BJ (cell line): ENCODE data around the gene LOXL3. TPM values are rescaled to one million over a fixed set of nuclear protein-coding genes. Genes with fewer than 3 reads are reported as not detected.
A peak's percentile ranks its signal among the peaks of the same experiment; 100 is the strongest.

Experiments
- CTCF ChIA-PET: fragments of 350-600 bp; formaldehyde crosslinking; extraction: SDS; loops from one replicate; lab custom pipeline; 2021; ENCODE audit warnings: antibody characterized with exemption, inconsistent platforms; lab: Yijun Ruan, JAX
- POLR2A ChIA-PET: fragments of 300-600 bp; sonication (Branson Sonifier 250); formaldehyde crosslinking; extraction: SDS; loops from one replicate; lab custom pipeline; 2021; ENCODE audit warnings: antibody characterized with exemption; lab: Charles Lee
- DNase-seq: peaks from one replicate; pipeline ENCODE4 v3.0.0-alpha.2; 2011; ENCODE audit warnings: low read depth
- H3K27me3 ChIP-seq: 2 replicates; pipeline ENCODE4 v1.6.0; 2011; ENCODE audit warnings: low read length; ENCODE audit not compliant: control insufficient read depth, insufficient read depth
- H3K36me3 ChIP-seq: 2 replicates; pipeline ENCODE4 v1.5.1; 2011; ENCODE audit warnings: low read length; ENCODE audit not compliant: control insufficient read depth, insufficient read depth
- H3K4me3 ChIP-seq: 2 replicates; pipeline ENCODE4 v1.5.1; 2011; ENCODE audit warnings: low read depth, mild to moderate bottlenecking, control low read depth, low read length
- polyA plus RNA-seq: library from polyadenylated mRNA; depleted of rRNA; stranded (reverse); fragments of >200 nt; gene quantifications from 2 replicates; pipeline ENCODE4 v1.2.3, GENCODE V29; 2011
- TF ChIP-seq, protein P1 (sequence below): IDR thresholded peaks from 2 replicates; pipeline ENCODE4 v1.5.1; 2011; ENCODE audit warnings: low read depth, mild to moderate bottlenecking, control low read depth, inconsistent platforms, low read length, moderate library complexity; ENCODE audit not compliant: insufficient read depth

The LOXL3 gene
- polyA plus RNA-seq, 1 experiment = 130 TPM

DNA sequence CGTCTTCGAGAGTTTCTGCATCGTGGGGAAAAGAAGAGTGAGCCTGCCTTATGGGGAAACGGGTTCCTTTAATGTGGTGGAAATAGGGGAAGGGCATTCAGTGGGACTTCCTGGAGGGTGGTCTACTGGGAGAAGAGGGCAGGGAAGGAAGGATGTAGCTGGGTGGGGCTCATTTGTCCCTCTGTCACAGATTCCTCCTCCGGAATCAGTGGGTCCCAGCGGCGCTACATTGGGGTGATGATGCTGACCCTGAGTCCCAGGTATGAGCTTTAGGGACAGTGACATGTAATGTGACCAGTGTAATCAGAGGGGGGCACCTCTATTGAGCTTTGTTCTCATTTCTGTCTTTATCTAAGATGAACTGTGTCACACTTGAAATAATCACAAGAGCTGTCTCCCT, 22.1 kb downstream of the LOXL3 start:
- DNase-seq = no peak
- CTCF ChIA-PET = interaction anchor here (0.6 to 3.1 kb wide), 14 partner anchors 8 to 1285 kb away, joined by 3 to 12 read pairs (median 4); partner anchors contain the start of genes CCDC142 and TTC31
- H3K27me3 ChIP-seq = no peaks in the 10 kb centered on the region
- H3K36me3 ChIP-seq = peaks cover 15% of the 10 kb centered on the region
- POLR2A ChIA-PET = no interaction called here
- H3K4me3 ChIP-seq = no peak overlapping the region
- TF ChIP-seq, protein P1, sequence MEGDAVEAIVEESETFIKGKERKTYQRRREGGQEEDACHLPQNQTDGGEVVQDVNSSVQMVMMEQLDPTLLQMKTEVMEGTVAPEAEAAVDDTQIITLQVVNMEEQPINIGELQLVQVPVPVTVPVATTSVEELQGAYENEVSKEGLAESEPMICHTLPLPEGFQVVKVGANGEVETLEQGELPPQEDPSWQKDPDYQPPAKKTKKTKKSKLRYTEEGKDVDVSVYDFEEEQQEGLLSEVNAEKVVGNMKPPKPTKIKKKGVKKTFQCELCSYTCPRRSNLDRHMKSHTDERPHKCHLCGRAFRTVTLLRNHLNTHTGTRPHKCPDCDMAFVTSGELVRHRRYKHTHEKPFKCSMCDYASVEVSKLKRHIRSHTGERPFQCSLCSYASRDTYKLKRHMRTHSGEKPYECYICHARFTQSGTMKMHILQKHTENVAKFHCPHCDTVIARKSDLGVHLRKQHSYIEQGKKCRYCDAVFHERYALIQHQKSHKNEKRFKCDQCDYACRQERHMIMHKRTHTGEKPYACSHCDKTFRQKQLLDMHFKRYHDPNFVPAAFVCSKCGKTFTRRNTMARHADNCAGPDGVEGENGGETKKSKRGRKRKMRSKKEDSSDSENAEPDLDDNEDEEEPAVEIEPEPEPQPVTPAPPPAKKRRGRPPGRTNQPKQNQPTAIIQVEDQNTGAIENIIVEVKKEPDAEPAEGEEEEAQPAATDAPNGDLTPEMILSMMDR = no peak

DNA sequence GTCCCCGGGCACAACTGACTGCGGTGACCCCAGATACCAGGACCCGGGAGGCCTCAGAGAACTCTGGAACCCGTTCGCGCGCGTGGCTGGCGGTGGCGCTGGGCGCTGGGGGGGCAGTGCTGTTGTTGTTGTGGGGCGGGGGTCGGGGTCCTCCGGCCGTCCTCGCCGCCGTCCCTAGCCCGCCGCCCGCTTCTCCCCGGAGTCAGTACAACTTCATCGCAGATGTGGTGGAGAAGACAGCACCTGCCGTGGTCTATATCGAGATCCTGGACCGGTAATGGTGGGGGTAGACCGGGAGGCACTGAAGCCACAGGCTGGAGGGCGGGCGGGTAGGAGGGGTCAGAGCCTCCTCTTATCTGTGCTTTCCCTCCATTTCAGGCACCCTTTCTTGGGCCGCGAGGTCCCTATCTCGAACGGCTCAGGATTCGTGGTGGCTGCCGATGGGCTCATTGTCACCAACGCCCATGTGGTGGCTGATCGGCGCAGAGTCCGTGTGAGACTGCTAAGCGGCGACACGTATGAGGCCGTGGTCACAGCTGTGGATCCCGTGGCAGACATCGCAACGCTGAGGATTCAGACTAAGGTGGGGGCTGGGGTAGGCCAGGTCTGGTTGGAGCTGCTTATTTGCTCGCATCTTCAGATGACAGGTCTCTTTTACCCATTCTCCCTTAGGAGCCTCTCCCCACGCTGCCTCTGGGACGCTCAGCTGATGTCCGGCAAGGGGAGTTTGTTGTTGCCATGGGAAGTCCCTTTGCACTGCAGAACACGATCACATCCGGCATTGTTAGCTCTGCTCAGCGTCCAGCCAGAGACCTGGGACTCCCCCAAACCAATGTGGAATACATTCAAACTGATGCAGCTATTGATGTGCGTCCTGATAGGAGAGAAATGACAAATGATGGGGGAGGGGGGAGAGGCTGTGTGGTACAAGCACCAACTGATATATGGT, 23.2 kb downstream of the LOXL3 start:
- H3K27me3 ChIP-seq = no peaks in the 10 kb centered on the region
- POLR2A ChIA-PET = interaction anchor here (1.0 kb wide), 1 partner anchor 27 kb away, joined by 4 read pairs; no protein-coding TSS in a partner anchor
- no peak for DNase-seq
- TF ChIP-seq, protein P1 = no peak
- H3K36me3 ChIP-seq = peaks cover 24% of the 10 kb centered on the region
- H3K4me3 ChIP-seq = peak overlapping the region; percentile 52
- CTCF ChIA-PET = interaction anchor here (0.7 to 3.1 kb wide), 9 partner anchors 9 to 138 kb away, joined by 3 to 8 read pairs (median 3); partner anchors contain the start of genes CCDC142 and TTC31

DNA sequence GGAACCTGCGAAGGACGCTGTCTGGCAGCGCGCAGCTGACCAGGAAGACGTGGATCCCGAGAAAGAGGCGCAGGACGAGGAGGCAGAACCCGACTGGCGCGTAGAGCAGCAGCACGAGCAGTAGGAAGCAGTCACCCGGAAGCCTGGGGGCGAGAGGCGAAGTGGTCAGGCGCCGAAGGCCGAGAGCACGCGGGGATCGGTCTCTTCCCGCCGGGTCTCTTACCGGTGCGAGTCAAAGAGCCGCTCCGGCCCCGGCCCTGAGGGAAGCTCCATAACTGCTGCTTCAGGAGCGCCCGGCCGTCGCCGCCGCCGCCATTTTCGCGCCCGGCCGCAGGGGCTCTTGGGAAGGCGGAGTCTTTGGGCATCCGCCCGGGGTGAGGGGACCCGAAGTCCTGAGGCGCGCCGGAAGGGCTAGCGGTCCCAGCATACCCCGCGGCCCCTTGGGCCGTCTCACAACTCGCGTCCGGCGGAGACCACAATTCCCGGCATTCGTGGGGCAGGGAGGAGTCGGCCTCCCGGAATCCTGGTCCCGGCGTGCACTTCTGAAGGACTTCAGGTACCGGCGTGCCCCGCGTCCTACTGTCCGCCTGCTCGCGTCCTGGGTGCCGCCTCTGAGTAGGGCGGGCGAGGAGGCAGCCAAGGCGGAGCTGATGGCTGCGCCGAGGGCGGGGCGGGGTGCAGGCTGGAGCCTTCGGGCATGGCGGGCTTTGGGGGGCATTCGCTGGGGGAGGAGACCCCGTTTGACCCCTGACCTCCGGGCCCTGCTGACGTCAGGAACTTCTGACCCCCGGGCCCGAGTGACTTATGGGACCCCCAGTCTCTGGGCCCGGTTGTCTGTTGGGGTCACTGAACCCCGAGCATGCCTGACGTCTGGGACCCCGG, 24.1 kb downstream of the LOXL3 start, which contains the start of the genes AUP1 and HTRA2:
TSS of gene AUP1 (minus strand) at position 350 of the 882 bp plus-strand sequence. CDS start at position 273, 77 bp downstream.
TSS of gene HTRA2 (plus strand) at position 577 of the 882 bp plus-strand sequence. CDS start at position 651, 74 bp downstream.
- peaks cover 24% of the 10 kb centered on the region for H3K36me3 ChIP-seq
- DNase-seq = peak; percentile 97
- ChIA-PET POLR2A (interaction anchor here (0.5 to 1.0 kb wide), 5 partner anchors 26 to 73 kb away, joined by 3 to 4 read pairs (median 4); no protein-coding TSS in a partner anchor), CTCF (interaction anchor here (1.0 to 3.1 kb wide), 5 partner anchors 21 to 60 kb away, joined by 3 to 8 read pairs (median 4); no protein-coding TSS in a partner anchor)
- TF ChIP-seq, protein P1 = no peak
- H3K27me3 ChIP-seq = no peaks in the 10 kb centered on the region
- peak within 1 kb of the TSS; percentile 87 for H3K4me3 ChIP-seq

DNA sequence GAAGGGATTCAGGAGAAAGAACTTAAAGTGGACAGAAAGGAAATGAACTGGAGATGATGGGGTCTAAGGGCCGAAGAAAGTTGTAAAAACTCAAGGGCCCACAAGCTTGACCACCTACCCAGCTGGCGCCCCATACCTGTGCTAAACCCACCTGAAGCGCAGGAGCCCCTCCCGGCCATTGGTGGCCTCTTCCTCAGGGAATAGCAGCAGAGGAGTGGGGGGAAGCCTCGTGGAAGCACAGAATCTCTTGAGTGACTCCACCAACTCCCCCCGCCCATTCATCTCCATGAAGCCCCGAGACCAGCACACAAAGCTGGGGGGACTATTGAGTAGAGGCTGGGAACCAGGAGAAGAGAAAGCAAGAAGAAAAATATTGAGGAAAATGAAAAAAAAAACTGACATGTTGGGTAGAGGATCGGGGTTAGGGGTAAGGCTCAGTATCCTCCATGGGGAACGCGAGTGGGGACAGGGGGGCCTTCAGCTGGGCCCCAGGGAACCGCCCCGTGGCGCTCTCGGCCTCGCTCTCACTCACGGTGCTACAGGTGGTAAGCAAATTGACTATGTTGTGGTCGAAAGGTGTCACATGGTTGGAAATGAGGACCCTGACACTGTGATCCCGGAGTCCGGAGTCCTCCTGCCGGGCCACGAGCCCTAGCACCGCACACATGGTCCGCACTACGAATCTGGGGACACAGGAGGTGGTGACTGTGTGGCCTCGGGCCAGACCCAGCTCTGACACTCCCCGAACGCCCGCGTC, 25.0 kb downstream of the LOXL3 start:
- H3K4me3 ChIP-seq = peak overlapping the region; percentile 87
- CTCF ChIA-PET = interaction anchor here (0.7 to 3.1 kb wide), 6 partner anchors 20 to 61 kb away, joined by 3 to 8 read pairs (median 4); no protein-coding TSS in a partner anchor
- DNase-seq = no peak

More for the DNA sequence above, 25.0 kb downstream of the LOXL3 start:
- Histone ChIP-seq H3K27me3 (no peaks in the 10 kb centered on the region), H3K36me3 (peaks cover 20% of the 10 kb centered on the region)
- TF ChIP-seq, protein P1 = peak; percentile 14; the same call in 1 of the 2 replicates
- POLR2A ChIA-PET = no interaction called here
